ENCODE measurements around the gene GRAMD1C. TPM values are rescaled to one million over a fixed set of nuclear protein-coding genes. Genes with fewer than 3 reads are reported as not detected.

The GRAMD1C gene
- total RNA-seq, 4 donors from 2014 or later = 20.6 to 48.0 (median 30.0) TPM

GRCh38 chr3:113890256-113890900, 51.8 kb downstream of the GRAMD1C start:
- H3K4me3 ChIP-seq = no peak overlapping the region
- peak in 2 of 3 donors; percentile 71 to 73 for DNase-seq
- H3K27me3 ChIP-seq = no peaks in the 10 kb centered on the region
- no peaks in the 10 kb centered on the region for H3K9me3 ChIP-seq
- H3K36me3 ChIP-seq = no peaks in the 10 kb centered on the region
- TF ChIP-seq POLR2A (IDR thresholded peaks at IDR 0.05) (no peak), CTCF (IDR thresholded peaks at IDR 0.05) (peak in 3 of 6 experiments; percentile 36 to 51 (median 44))
- H3K4me1 ChIP-seq = no peaks in the 10 kb centered on the region
- no peak overlapping the region for H3K27ac ChIP-seq

GRCh38 chr3:113894927-113895326, 56.3 kb downstream of the GRAMD1C start:
- Histone ChIP-seq H3K4me1 (no peaks in the 10 kb centered on the region), H3K9me3 (no peaks in the 10 kb centered on the region), H3K36me3 (no peaks in the 10 kb centered on the region), H3K27ac (peak overlapping the region in 2 of 4 donors; percentile 50 to 59), H3K4me3 (no peak overlapping the region), H3K27me3 (no peaks in the 10 kb centered on the region)
- no peak for TF ChIP-seq CTCF (IDR thresholded peaks at IDR 0.05)
- no peak for TF ChIP-seq POLR2A (IDR thresholded peaks at IDR 0.05)
- peak in 1 of 3 donors; percentile 52 for DNase-seq

- Histone ChIP-seq H3K9me3 (no peaks in the 10 kb centered on the region), H3K27ac (peak overlapping the region in 1 of 4 donors; percentile 23), H3K27me3 (no peaks in the 10 kb centered on the region), H3K4me1 (no peaks in the 10 kb centered on the region), H3K36me3 (no peaks in the 10 kb centered on the region), H3K4me3 (no peak overlapping the region)
- no peak for DNase-seq
- TF ChIP-seq CTCF (IDR thresholded peaks at IDR 0.05) (no peak), POLR2A (IDR thresholded peaks at IDR 0.05) (no peak)
Measured at GRCh38 chr3:113895964-113896363, 57.4 kb downstream of the GRAMD1C start.

- Histone ChIP-seq H3K4me1 (no peaks in the 10 kb centered on the region), H3K9me3 (no peaks in the 10 kb centered on the region), H3K27me3 (no peaks in the 10 kb centered on the region), H3K4me3 (peak overlapping the region in 2 of 4 donors; percentile 49 to 56), H3K27ac (peak overlapping the region in 3 of 4 donors; percentile 30 to 74 (median 41)), H3K36me3 (no peaks in the 10 kb centered on the region)
- DNase-seq = no peak
- TF ChIP-seq POLR2A (IDR thresholded peaks at IDR 0.05) (no peak), CTCF (IDR thresholded peaks at IDR 0.05) (no peak)
Measured at GRCh38 chr3:113896930-113897329, 58.3 kb downstream of the GRAMD1C start.

GRCh38 chr3:113897373-113897777, 58.8 kb downstream of the GRAMD1C start:
- peak in 3 of 6 experiments; percentile 3 to 21 (median 19) for TF ChIP-seq CTCF (IDR thresholded peaks at IDR 0.05)
- peak; percentile 77 to 81 for TF ChIP-seq POLR2A (IDR thresholded peaks at IDR 0.05)
- no peaks in the 10 kb centered on the region for H3K4me1 ChIP-seq
- no peaks in the 10 kb centered on the region for H3K27me3 ChIP-seq
- no peak for DNase-seq
- no peaks in the 10 kb centered on the region for H3K9me3 ChIP-seq
- peak overlapping the region in 3 of 4 donors; percentile 30 to 83 (median 74) for H3K27ac ChIP-seq
- H3K36me3 ChIP-seq = no peaks in the 10 kb centered on the region
- H3K4me3 ChIP-seq = peak overlapping the region in 2 of 4 donors; percentile 49 to 56
